ENCODE measurements around the gene CKLF.

The CKLF gene

GRCh38 chr16:66517586-66518263 lies 34.7 kb upstream of the CKLF start:
- DNase-seq (ENCODE audit: low read depth) = no peak

GRCh38 chr16:66519482-66520373 lies 32.6 kb upstream of the CKLF start:
- no peak for DNase-seq (ENCODE audit: low read depth)

- no peak for DNase-seq (ENCODE audit: low read depth)
These were observed 31.8 kb upstream of the CKLF start for GRCh38 chr16:66520406-66521170.

GRCh38 chr16:66521252-66521713 lies 31.1 kb upstream of the CKLF start:
- no peak for DNase-seq (ENCODE audit: low read depth)

GRCh38 chr16:66521951-66522771 lies 30.2 kb upstream of the CKLF start:
- no peak for DNase-seq (ENCODE audit: low read depth)

GRCh38 chr16:66522816-66523590 lies 29.4 kb upstream of the CKLF start:
- DNase-seq (ENCODE audit: low read depth) = no peak

GRCh38 chr16:66523861-66524354 lies 28.5 kb upstream of the CKLF start:
- DNase-seq (ENCODE audit: low read depth) = no peak

GRCh38 chr16:66524601-66525164 lies 27.7 kb upstream of the CKLF start:
- DNase-seq (ENCODE audit: low read depth) = no peak

GRCh38 chr16:66525396-66526180 lies 26.8 kb upstream of the CKLF start:
- no peak for DNase-seq (ENCODE audit: low read depth)

- DNase-seq (ENCODE audit: low read depth) = no peak
These were observed 24.1 kb upstream of the CKLF start for GRCh38 chr16:66528294-66528693.

GRCh38 chr16:66529475-66529874 lies 22.9 kb upstream of the CKLF start:
- no peak for DNase-seq (ENCODE audit: low read depth)

- DNase-seq (ENCODE audit: low read depth) = no peak
These were observed 18.0 kb upstream of the CKLF start for GRCh38 chr16:66534376-66534799.

- DNase-seq (ENCODE audit: low read depth) = no peak
These were observed 15.9 kb upstream of the CKLF start for GRCh38 chr16:66536525-66536924.

- no peak for DNase-seq (ENCODE audit: low read depth)
These were observed 15.1 kb upstream of the CKLF start for GRCh38 chr16:66537236-66537635.

- no peak for DNase-seq (ENCODE audit: low read depth)
These were observed 13.5 kb upstream of the CKLF start for GRCh38 chr16:66538910-66539309.

GRCh38 chr16:66539623-66540469 lies 12.5 kb upstream of the CKLF start:
- no peak for DNase-seq (ENCODE audit: low read depth)

- no peak for DNase-seq (ENCODE audit: low read depth)
These were observed 10.7 kb upstream of the CKLF start for GRCh38 chr16:66541388-66542355.
